ENCODE measurements around the gene MADD.
"Not testable (repeated sequence)": the region's sequence is repeated elsewhere in the genome, so short reads cannot be mapped to it uniquely, and the experiment has no call there.

The MADD gene

GRCh38 chr11:47326198-47326597, 56.3 kb downstream of the MADD start:
- DNase-seq, result no peak

- peak; percentile 27 for DNase-seq
Observed at GRCh38 chr11:47327025-47327424, 57.1 kb downstream of the MADD start.

GRCh38 chr11:47327949-47328348, 58.0 kb downstream of the MADD start:
- DNase-seq, result no peak

GRCh38 chr11:47328449-47329390, 58.8 kb downstream of the MADD start:
- DNase-seq, result no peak

GRCh38 chr11:47329431-47329986, 59.6 kb downstream of the MADD start:
- no peak for DNase-seq

- DNase-seq, result no peak
Observed at GRCh38 chr11:47329987-47330931, 60.3 kb downstream of the MADD start.

GRCh38 chr11:47331454-47332302, 61.7 kb downstream of the MADD start:
- no peak for DNase-seq

GRCh38 chr11:47332303-47332711, 62.4 kb downstream of the MADD start:
- DNase-seq, result no peak

- DNase-seq, result no peak
Observed at GRCh38 chr11:47332791-47333525, 63.0 kb downstream of the MADD start.

GRCh38 chr11:47333526-47333845, 63.6 kb downstream of the MADD start:
- DNase-seq, result no peak

GRCh38 chr11:47333886-47334443, 64.0 kb downstream of the MADD start:
- DNase-seq, result no peak

GRCh38 chr11:47334699-47335411, 64.9 kb downstream of the MADD start:
- DNase-seq, result not testable (repeated sequence)

GRCh38 chr11:47335733-47336132, 65.8 kb downstream of the MADD start:
- no peak for DNase-seq

- no peak for DNase-seq
Observed at GRCh38 chr11:47336595-47336994, 66.7 kb downstream of the MADD start.

GRCh38 chr11:47337229-47337924, 67.4 kb downstream of the MADD start:
- DNase-seq, result no peak

GRCh38 chr11:47338396-47339241, 68.7 kb downstream of the MADD start:
- DNase-seq, result no peak

GRCh38 chr11:47340010-47340409, 70.1 kb downstream of the MADD start:
- no peak for DNase-seq

GRCh38 chr11:47340980-47341775, 71.2 kb downstream of the MADD start:
- no peak for DNase-seq
